Nephron (organoid): ENCODE measurements around the gene TXK.
"Not testable (repeated sequence)": the region's sequence is repeated elsewhere in the genome, so short reads cannot be mapped to it uniquely, and the experiment has no call there.

Source experiments
- H3K27ac Mint-ChIP-seq, 3 experiments: 2 replicates each; pipeline ENCODE4 v1.8.0; 2020; ENCODE audit warnings: mixed read lengths in 3 of 3, mild to moderate bottlenecking in 2 of 3, moderate library complexity in 1 of 3
- H3K27me3 Mint-ChIP-seq: 2 replicates; pipeline ENCODE4 v1.8.0; 2021; ENCODE audit warnings: low read depth, mild to moderate bottlenecking, moderate library complexity, mixed read lengths
- H3K36me3 Mint-ChIP-seq: 2 replicates; pipeline ENCODE4 v1.8.0; 2020; ENCODE audit warnings: low read depth, mixed read lengths
- H3K4me1 Mint-ChIP-seq: 2 replicates; pipeline ENCODE4 v1.8.0; 2020; ENCODE audit warnings: mixed read lengths
- H3K4me3 Mint-ChIP-seq, 3 experiments: 2 replicates each; pipeline ENCODE4 v1.8.0; 2020; ENCODE audit warnings: mild to moderate bottlenecking in 3 of 3, mixed read lengths in 3 of 3, moderate library complexity in 2 of 3
- H3K9me3 Mint-ChIP-seq: 2 replicates; pipeline ENCODE4 v1.8.0; 2020; ENCODE audit warnings: mixed read lengths
- CTCF ChIP-seq, 3 experiments: fragments of 200-600 bp; sonication (generic); IDR thresholded peaks; one replicate each; pipeline ENCODE4 v1.5.0; 2021; ENCODE audit warnings: antibody characterized with exemption in 3 of 3; ENCODE audit not compliant: unreplicated experiment in 3 of 3

TXK gene

GRCh38 chr4:48173056-48173991 is 39.3 kb upstream of the TXK start:
- no peak overlapping the region for H3K4me3 Mint-ChIP-seq
- no peaks in the 10 kb centered on the region for H3K9me3 Mint-ChIP-seq
- no peaks in the 10 kb centered on the region for H3K36me3 Mint-ChIP-seq
- H3K4me1 Mint-ChIP-seq, result peaks cover 8% of the 10 kb centered on the region
- no peak for TF ChIP-seq CTCF (IDR thresholded peaks at IDR 0.05; ENCODE audit: unreplicated experiment in 3 of 3)
- H3K27me3 Mint-ChIP-seq, result peaks cover 3% of the 10 kb centered on the region
- H3K27ac Mint-ChIP-seq, result no peak overlapping the region

- Mint-ChIP-seq H3K4me3 (no peak overlapping the region), H3K9me3 (no peaks in the 10 kb centered on the region), H3K36me3 (no peaks in the 10 kb centered on the region), H3K27me3 (peaks cover 3% of the 10 kb centered on the region), H3K4me1 (peaks cover 8% of the 10 kb centered on the region), H3K27ac (no peak overlapping the region)
- no peak for TF ChIP-seq CTCF (IDR thresholded peaks at IDR 0.05; ENCODE audit: unreplicated experiment in 3 of 3)
Measured at GRCh38 chr4:48172651-48173050, 38.6 kb upstream of the TXK start.

GRCh38 chr4:48169636-48170035 is 35.6 kb upstream of the TXK start:
- Mint-ChIP-seq H3K36me3 (no peaks in the 10 kb centered on the region), H3K27me3 (peaks cover 4% of the 10 kb centered on the region), H3K4me1 (peaks cover 8% of the 10 kb centered on the region), H3K4me3 (no peak overlapping the region), H3K27ac (no peak overlapping the region), H3K9me3 (no peaks in the 10 kb centered on the region)
- TF ChIP-seq CTCF (IDR thresholded peaks at IDR 0.05; ENCODE audit: unreplicated experiment in 3 of 3), result no peak

- Mint-ChIP-seq H3K4me3 (no peak overlapping the region), H3K9me3 (no peaks in the 10 kb centered on the region), H3K36me3 (no peaks in the 10 kb centered on the region), H3K27ac (no peak overlapping the region), H3K4me1 (no peaks in the 10 kb centered on the region), H3K27me3 (peaks cover 4% of the 10 kb centered on the region)
- no peak for TF ChIP-seq CTCF (IDR thresholded peaks at IDR 0.05; ENCODE audit: unreplicated experiment in 3 of 3)
Measured at GRCh38 chr4:48167538-48168263, 33.7 kb upstream of the TXK start.

GRCh38 chr4:48164561-48164960 is 30.5 kb upstream of the TXK start:
- not testable (repeated sequence) for H3K4me1 Mint-ChIP-seq, H3K27ac Mint-ChIP-seq, H3K36me3 Mint-ChIP-seq, H3K27me3 Mint-ChIP-seq, H3K9me3 Mint-ChIP-seq, H3K4me3 Mint-ChIP-seq

- no peak overlapping the region for H3K4me3 Mint-ChIP-seq
- H3K9me3 Mint-ChIP-seq, result peaks cover under 1% of the 10 kb centered on the region
- H3K27me3 Mint-ChIP-seq, result peaks cover 4% of the 10 kb centered on the region
- no peak for TF ChIP-seq CTCF (IDR thresholded peaks at IDR 0.05; ENCODE audit: unreplicated experiment in 3 of 3)
- no peak overlapping the region for H3K27ac Mint-ChIP-seq
- H3K4me1 Mint-ChIP-seq, result no peaks in the 10 kb centered on the region
- peaks cover 3% of the 10 kb centered on the region for H3K36me3 Mint-ChIP-seq
Measured at GRCh38 chr4:48163746-48164145, 29.7 kb upstream of the TXK start.
